Stimulated activated CD8-positive, alpha-beta memory T cell treated with anti-CD3 and anti-CD28 coated beads, Interleukin-7, amount 100 ng/mL, for 48 hours (primary cell): ENCODE measurements around the gene CTDSP1.

ENCODE experiments used
- DNase-seq, 2 donors: peaks; one replicate each; pipeline ENCODE4 v3.0.0-alpha.2; 2020; ENCODE audit warnings: low read depth in 1 of 2; ENCODE audit errors: extremely low read depth in 1 of 2

Gene CTDSP1

GRCh38 chr2:218398437-218399390 is 954 bp upstream of the CTDSP1 start:
- peak in 1 of 2 donors; percentile 44 for DNase-seq

GRCh38 chr2:218400167-218400929 is 680 bp downstream of the CTDSP1 start:
- no peak for DNase-seq

- DNase-seq, result no peak
Observed at GRCh38 chr2:218400930-218401881, 1.5 kb downstream of the CTDSP1 start.

- no peak for DNase-seq
Observed at GRCh38 chr2:218401890-218402289, 2.2 kb downstream of the CTDSP1 start.

GRCh38 chr2:218402491-218402901 is 2.8 kb downstream of the CTDSP1 start:
- DNase-seq, result no peak

- no peak for DNase-seq
Observed at GRCh38 chr2:218402911-218403411, 3.3 kb downstream of the CTDSP1 start.

- DNase-seq, result no peak
Observed at GRCh38 chr2:218403810-218404209, 4.1 kb downstream of the CTDSP1 start.

GRCh38 chr2:218404351-218405085 is 4.8 kb downstream of the CTDSP1 start:
- DNase-seq, result no peak

GRCh38 chr2:218405086-218405745 is 5.5 kb downstream of the CTDSP1 start:
- no peak for DNase-seq

GRCh38 chr2:218405746-218406208 is 6.1 kb downstream of the CTDSP1 start:
- DNase-seq, result no peak

GRCh38 chr2:218406209-218406948 is 6.7 kb downstream of the CTDSP1 start:
- peak; percentile 92 to 93 for DNase-seq

GRCh38 chr2:218406949-218407618 is 7.4 kb downstream of the CTDSP1 start:
- peak in 1 of 2 donors; percentile 34 for DNase-seq

- DNase-seq, result no peak
Observed at GRCh38 chr2:218407717-218408116, 8.0 kb downstream of the CTDSP1 start.

GRCh38 chr2:218418321-218418716 is 18.7 kb downstream of the CTDSP1 start:
- no peak for DNase-seq

- DNase-seq, result no peak
Observed at GRCh38 chr2:218418717-218419458, 19.2 kb downstream of the CTDSP1 start, which contains the start of gene VIL1. VIL1 (plus strand) TSS chr2:218419123; CDS start chr2:218423779, 4,656 bp downstream.

- DNase-seq, result no peak
Observed at GRCh38 chr2:218419630-218420216, 20.1 kb downstream of the CTDSP1 start.

GRCh38 chr2:218421027-218421426 is 21.4 kb downstream of the CTDSP1 start:
- DNase-seq, result no peak
